Measurements from ENCODE around the gene ATP6V0C.

GRCh38 chr16:2496223-2497115 is 17.3 kb upstream of the ATP6V0C start:
- TF ChIP-seq CTCF (IDR thresholded peaks at IDR 0.05; ENCODE audit: poor library complexity, severe bottlenecking), result no peak
- TF ChIP-seq EZH2 (IDR thresholded peaks at IDR 0.05; ENCODE audit: borderline replicate concordance, insufficient read depth, low read length, poor library complexity, severe bottlenecking), result no peak
- TF ChIP-seq RAD21 (conservative IDR thresholded peaks at IDR 0.05), result no peak
- TF ChIP-seq REST (IDR thresholded peaks at IDR 0.05; ENCODE audit: borderline replicate concordance), result no peak
- no peak for TF ChIP-seq EP300 (conservative IDR thresholded peaks at IDR 0.05; ENCODE audit: poor library complexity, severe bottlenecking)
- TF ChIP-seq TAF1 (IDR thresholded peaks at IDR 0.05; ENCODE audit: low read depth), result no peak
- TF ChIP-seq POLR2AphosphoS5 (IDR thresholded peaks at IDR 0.05), result no peak

Data from neural cell (in vitro differentiated cells).